ENCODE data around the gene TMEM178B.
"Not testable (repeated sequence)": the region's sequence is repeated elsewhere in the genome, so short reads cannot be mapped to it uniquely, and the experiment has no call there.

Gene TMEM178B

GRCh38 chr7:141363748-141364147 lies 289.9 kb downstream of the TMEM178B start:
- H3K36me3 ChIP-seq (ENCODE audit: insufficient read depth, low read length) = no peaks in the 10 kb centered on the region
- H3K4me1 ChIP-seq (ENCODE audit: control insufficient read depth, insufficient read depth, low read length) = peaks cover 39% of the 10 kb centered on the region
- no peaks in the 10 kb centered on the region for H3K9me3 ChIP-seq (replicated peaks; ENCODE audit: low read length)
- no peak overlapping the region for H3K4me3 ChIP-seq (ENCODE audit: low read length)
- H3K27me3 ChIP-seq (ENCODE audit: control insufficient read depth, insufficient read depth, low read length) = no peaks in the 10 kb centered on the region
- peak overlapping the region; percentile 69 for H3K9ac ChIP-seq (ENCODE audit: low read depth, low read length)
- no peak overlapping the region for H3K4me2 ChIP-seq (ENCODE audit: low read length)

GRCh38 chr7:141366091-141366621 lies 292.3 kb downstream of the TMEM178B start:
- Histone ChIP-seq H3K9ac (ENCODE audit: low read depth, low read length) (peak overlapping the region; percentile 3), H3K27me3 (ENCODE audit: control insufficient read depth, insufficient read depth, low read length) (no peaks in the 10 kb centered on the region), H3K4me3 (ENCODE audit: low read length) (no peak overlapping the region), H3K4me2 (ENCODE audit: low read length) (peak overlapping the region; percentile 39), H3K36me3 (ENCODE audit: insufficient read depth, low read length) (no peaks in the 10 kb centered on the region), H3K4me1 (ENCODE audit: control insufficient read depth, insufficient read depth, low read length) (peaks cover 35% of the 10 kb centered on the region), H3K9me3 (replicated peaks; ENCODE audit: low read length) (no peaks in the 10 kb centered on the region)

GRCh38 chr7:141369422-141369821 lies 295.6 kb downstream of the TMEM178B start:
- Histone ChIP-seq H3K27me3 (ENCODE audit: control insufficient read depth, insufficient read depth, low read length) (no peaks in the 10 kb centered on the region), H3K9me3 (replicated peaks; ENCODE audit: low read length) (no peaks in the 10 kb centered on the region), H3K36me3 (ENCODE audit: insufficient read depth, low read length) (no peaks in the 10 kb centered on the region), H3K4me3 (ENCODE audit: low read length) (no peak overlapping the region), H3K9ac (ENCODE audit: low read depth, low read length) (no peak overlapping the region), H3K4me2 (ENCODE audit: low read length) (no peak overlapping the region), H3K4me1 (ENCODE audit: control insufficient read depth, insufficient read depth, low read length) (peaks cover 12% of the 10 kb centered on the region)

GRCh38 chr7:141370178-141370577 lies 296.3 kb downstream of the TMEM178B start:
- Histone ChIP-seq H3K4me3 (ENCODE audit: low read length) (no peak overlapping the region), H3K27me3 (ENCODE audit: control insufficient read depth, insufficient read depth, low read length) (no peaks in the 10 kb centered on the region), H3K4me1 (ENCODE audit: control insufficient read depth, insufficient read depth, low read length) (peaks cover 12% of the 10 kb centered on the region), H3K9ac (ENCODE audit: low read depth, low read length) (no peak overlapping the region), H3K4me2 (ENCODE audit: low read length) (no peak overlapping the region), H3K9me3 (replicated peaks; ENCODE audit: low read length) (no peaks in the 10 kb centered on the region), H3K36me3 (ENCODE audit: insufficient read depth, low read length) (no peaks in the 10 kb centered on the region)

- Histone ChIP-seq H3K4me3 (ENCODE audit: low read length) (no peak overlapping the region), H3K9ac (ENCODE audit: low read depth, low read length) (no peak overlapping the region), H3K36me3 (ENCODE audit: insufficient read depth, low read length) (no peaks in the 10 kb centered on the region), H3K9me3 (replicated peaks; ENCODE audit: low read length) (no peaks in the 10 kb centered on the region), H3K27me3 (ENCODE audit: control insufficient read depth, insufficient read depth, low read length) (no peaks in the 10 kb centered on the region), H3K4me1 (ENCODE audit: control insufficient read depth, insufficient read depth, low read length) (peaks cover 12% of the 10 kb centered on the region), H3K4me2 (ENCODE audit: low read length) (no peak overlapping the region)
These were observed 296.8 kb downstream of the TMEM178B start for GRCh38 chr7:141370650-141371049.

- no peak overlapping the region for H3K4me3 ChIP-seq (ENCODE audit: low read length)
- H3K27me3 ChIP-seq (ENCODE audit: control insufficient read depth, insufficient read depth, low read length) = no peaks in the 10 kb centered on the region
- no peaks in the 10 kb centered on the region for H3K9me3 ChIP-seq (replicated peaks; ENCODE audit: low read length)
- no peak overlapping the region for H3K9ac ChIP-seq (ENCODE audit: low read depth, low read length)
- no peak overlapping the region for H3K4me2 ChIP-seq (ENCODE audit: low read length)
- H3K36me3 ChIP-seq (ENCODE audit: insufficient read depth, low read length) = no peaks in the 10 kb centered on the region
- no peaks in the 10 kb centered on the region for H3K4me1 ChIP-seq (ENCODE audit: control insufficient read depth, insufficient read depth, low read length)
These were observed 300.6 kb downstream of the TMEM178B start for GRCh38 chr7:141374425-141374824.

- Histone ChIP-seq H3K4me2 (ENCODE audit: low read length) (no peak overlapping the region), H3K4me1 (ENCODE audit: control insufficient read depth, insufficient read depth, low read length) (no peaks in the 10 kb centered on the region), H3K9ac (ENCODE audit: low read depth, low read length) (no peak overlapping the region), H3K9me3 (replicated peaks; ENCODE audit: low read length) (no peaks in the 10 kb centered on the region), H3K36me3 (ENCODE audit: insufficient read depth, low read length) (no peaks in the 10 kb centered on the region), H3K27me3 (ENCODE audit: control insufficient read depth, insufficient read depth, low read length) (no peaks in the 10 kb centered on the region), H3K4me3 (ENCODE audit: low read length) (no peak overlapping the region)
These were observed 301.6 kb downstream of the TMEM178B start for GRCh38 chr7:141375442-141375841.

- H3K36me3 ChIP-seq (ENCODE audit: insufficient read depth, low read length) = no peaks in the 10 kb centered on the region
- H3K9me3 ChIP-seq (replicated peaks; ENCODE audit: low read length) = no peaks in the 10 kb centered on the region
- no peaks in the 10 kb centered on the region for H3K4me1 ChIP-seq (ENCODE audit: control insufficient read depth, insufficient read depth, low read length)
- no peaks in the 10 kb centered on the region for H3K27me3 ChIP-seq (ENCODE audit: control insufficient read depth, insufficient read depth, low read length)
- no peak overlapping the region for H3K4me2 ChIP-seq (ENCODE audit: low read length)
- no peak overlapping the region for H3K9ac ChIP-seq (ENCODE audit: low read depth, low read length)
- no peak overlapping the region for H3K4me3 ChIP-seq (ENCODE audit: low read length)
These were observed 304.0 kb downstream of the TMEM178B start for GRCh38 chr7:141377906-141378305.

GRCh38 chr7:141378405-141378804 lies 304.5 kb downstream of the TMEM178B start:
- H3K27me3 ChIP-seq (ENCODE audit: control insufficient read depth, insufficient read depth, low read length) = no peaks in the 10 kb centered on the region
- no peaks in the 10 kb centered on the region for H3K4me1 ChIP-seq (ENCODE audit: control insufficient read depth, insufficient read depth, low read length)
- no peak overlapping the region for H3K9ac ChIP-seq (ENCODE audit: low read depth, low read length)
- no peak overlapping the region for H3K4me3 ChIP-seq (ENCODE audit: low read length)
- no peaks in the 10 kb centered on the region for H3K9me3 ChIP-seq (replicated peaks; ENCODE audit: low read length)
- no peaks in the 10 kb centered on the region for H3K36me3 ChIP-seq (ENCODE audit: insufficient read depth, low read length)
- no peak overlapping the region for H3K4me2 ChIP-seq (ENCODE audit: low read length)

GRCh38 chr7:141381794-141382427 lies 308.0 kb downstream of the TMEM178B start:
- H3K4me2 ChIP-seq (ENCODE audit: low read length) = no peak overlapping the region
- H3K9me3 ChIP-seq (replicated peaks; ENCODE audit: low read length) = no peaks in the 10 kb centered on the region
- H3K27me3 ChIP-seq (ENCODE audit: control insufficient read depth, insufficient read depth, low read length) = no peaks in the 10 kb centered on the region
- no peak overlapping the region for H3K9ac ChIP-seq (ENCODE audit: low read depth, low read length)
- H3K36me3 ChIP-seq (ENCODE audit: insufficient read depth, low read length) = no peaks in the 10 kb centered on the region
- H3K4me3 ChIP-seq (ENCODE audit: low read length) = no peak overlapping the region
- H3K4me1 ChIP-seq (ENCODE audit: control insufficient read depth, insufficient read depth, low read length) = no peaks in the 10 kb centered on the region

- not testable (repeated sequence) for H3K9ac ChIP-seq (ENCODE audit: low read depth, low read length); H3K4me2 ChIP-seq (ENCODE audit: low read length); H3K4me3 ChIP-seq (ENCODE audit: low read length); H3K4me1 ChIP-seq (ENCODE audit: control insufficient read depth, insufficient read depth, low read length); H3K27me3 ChIP-seq (ENCODE audit: control insufficient read depth, insufficient read depth, low read length); H3K36me3 ChIP-seq (ENCODE audit: insufficient read depth, low read length); H3K9me3 ChIP-seq (replicated peaks; ENCODE audit: low read length)
These were observed 309.5 kb downstream of the TMEM178B start for GRCh38 chr7:141383356-141383755.

GRCh38 chr7:141386881-141387280 lies 313.0 kb downstream of the TMEM178B start:
- Histone ChIP-seq H3K4me1 (ENCODE audit: control insufficient read depth, insufficient read depth, low read length) (no peaks in the 10 kb centered on the region), H3K9ac (ENCODE audit: low read depth, low read length) (no peak overlapping the region), H3K27me3 (ENCODE audit: control insufficient read depth, insufficient read depth, low read length) (no peaks in the 10 kb centered on the region), H3K4me3 (ENCODE audit: low read length) (no peak overlapping the region), H3K9me3 (replicated peaks; ENCODE audit: low read length) (no peaks in the 10 kb centered on the region), H3K36me3 (ENCODE audit: insufficient read depth, low read length) (no peaks in the 10 kb centered on the region), H3K4me2 (ENCODE audit: low read length) (no peak overlapping the region)

Measured in skeletal muscle satellite cell (primary cell).